ENCODE data around the gene DOCK1.

Gene DOCK1

GRCh38 chr10:127400216-127400615, 495.0 kb downstream of the DOCK1 start:
- no peak for DNase-seq (ENCODE audit: low spot score)

- DNase-seq (ENCODE audit: low spot score), result no peak
These were observed 497.6 kb downstream of the DOCK1 start for GRCh38 chr10:127402596-127403409.

GRCh38 chr10:127405221-127405620, 500.0 kb downstream of the DOCK1 start:
- DNase-seq (ENCODE audit: low spot score), result no peak

- no peak for DNase-seq (ENCODE audit: low spot score)
These were observed 500.9 kb downstream of the DOCK1 start for GRCh38 chr10:127406018-127406550.

GRCh38 chr10:127407551-127407950, 502.3 kb downstream of the DOCK1 start:
- DNase-seq (ENCODE audit: low spot score), result no peak

- DNase-seq (ENCODE audit: low spot score), result no peak
These were observed 503.0 kb downstream of the DOCK1 start for GRCh38 chr10:127408112-127408710.

- DNase-seq (ENCODE audit: low spot score), result no peak
These were observed 503.5 kb downstream of the DOCK1 start for GRCh38 chr10:127408733-127409132.

GRCh38 chr10:127410030-127410429, 504.8 kb downstream of the DOCK1 start:
- DNase-seq (ENCODE audit: low spot score), result no peak

- DNase-seq (ENCODE audit: low spot score), result no peak
These were observed 505.8 kb downstream of the DOCK1 start for GRCh38 chr10:127411062-127411461.

GRCh38 chr10:127413326-127413725, 508.1 kb downstream of the DOCK1 start:
- no peak for DNase-seq (ENCODE audit: low spot score)

GRCh38 chr10:127414024-127414423, 508.8 kb downstream of the DOCK1 start:
- no peak for DNase-seq (ENCODE audit: low spot score)

- no peak for DNase-seq (ENCODE audit: low spot score)
These were observed 509.9 kb downstream of the DOCK1 start for GRCh38 chr10:127415116-127415515.

GRCh38 chr10:127415901-127416581, 510.8 kb downstream of the DOCK1 start:
- DNase-seq (ENCODE audit: low spot score), result no peak

GRCh38 chr10:127417031-127417430, 511.8 kb downstream of the DOCK1 start:
- no peak for DNase-seq (ENCODE audit: low spot score)

- DNase-seq (ENCODE audit: low spot score), result no peak
These were observed 512.6 kb downstream of the DOCK1 start for GRCh38 chr10:127417686-127418401.

- DNase-seq (ENCODE audit: low spot score), result no peak
These were observed 513.4 kb downstream of the DOCK1 start for GRCh38 chr10:127418536-127419168.

- no peak for DNase-seq (ENCODE audit: low spot score)
These were observed 515.0 kb downstream of the DOCK1 start for GRCh38 chr10:127420138-127420684.

GRCh38 chr10:127423218-127423915, 518.1 kb downstream of the DOCK1 start:
- DNase-seq (ENCODE audit: low spot score), result no peak

GRCh38 chr10:127424594-127425264, 519.5 kb downstream of the DOCK1 start:
- DNase-seq (ENCODE audit: low spot score), result no peak

GRCh38 chr10:127426746-127427145, 521.5 kb downstream of the DOCK1 start:
- DNase-seq (ENCODE audit: low spot score), result no peak

Data from hematopoietic multipotent progenitor cell treated with erythropoietin and hydrocortisone succinate and interleukin-3 and kit ligand, for 15 days (in vitro differentiated cells).